GM12873 (cell line): ENCODE data around the gene OSBPL2.

Source experiments
- TF ChIP-seq, protein P1 (sequence below): IDR thresholded peaks from 2 replicates; pipeline ENCODE4 v1.5.1; 2012; ENCODE audit warnings: low read depth, mild to moderate bottlenecking, moderate library complexity, low read length, control low read depth; ENCODE audit not compliant: insufficient read depth; ENCODE audit errors: missing control alignments

The OSBPL2 gene

GRCh38 chr20:62308102-62308822 is 69.9 kb downstream of the OSBPL2 start:
- TF ChIP-seq, protein P1, sequence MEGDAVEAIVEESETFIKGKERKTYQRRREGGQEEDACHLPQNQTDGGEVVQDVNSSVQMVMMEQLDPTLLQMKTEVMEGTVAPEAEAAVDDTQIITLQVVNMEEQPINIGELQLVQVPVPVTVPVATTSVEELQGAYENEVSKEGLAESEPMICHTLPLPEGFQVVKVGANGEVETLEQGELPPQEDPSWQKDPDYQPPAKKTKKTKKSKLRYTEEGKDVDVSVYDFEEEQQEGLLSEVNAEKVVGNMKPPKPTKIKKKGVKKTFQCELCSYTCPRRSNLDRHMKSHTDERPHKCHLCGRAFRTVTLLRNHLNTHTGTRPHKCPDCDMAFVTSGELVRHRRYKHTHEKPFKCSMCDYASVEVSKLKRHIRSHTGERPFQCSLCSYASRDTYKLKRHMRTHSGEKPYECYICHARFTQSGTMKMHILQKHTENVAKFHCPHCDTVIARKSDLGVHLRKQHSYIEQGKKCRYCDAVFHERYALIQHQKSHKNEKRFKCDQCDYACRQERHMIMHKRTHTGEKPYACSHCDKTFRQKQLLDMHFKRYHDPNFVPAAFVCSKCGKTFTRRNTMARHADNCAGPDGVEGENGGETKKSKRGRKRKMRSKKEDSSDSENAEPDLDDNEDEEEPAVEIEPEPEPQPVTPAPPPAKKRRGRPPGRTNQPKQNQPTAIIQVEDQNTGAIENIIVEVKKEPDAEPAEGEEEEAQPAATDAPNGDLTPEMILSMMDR: no peak

DNA sequence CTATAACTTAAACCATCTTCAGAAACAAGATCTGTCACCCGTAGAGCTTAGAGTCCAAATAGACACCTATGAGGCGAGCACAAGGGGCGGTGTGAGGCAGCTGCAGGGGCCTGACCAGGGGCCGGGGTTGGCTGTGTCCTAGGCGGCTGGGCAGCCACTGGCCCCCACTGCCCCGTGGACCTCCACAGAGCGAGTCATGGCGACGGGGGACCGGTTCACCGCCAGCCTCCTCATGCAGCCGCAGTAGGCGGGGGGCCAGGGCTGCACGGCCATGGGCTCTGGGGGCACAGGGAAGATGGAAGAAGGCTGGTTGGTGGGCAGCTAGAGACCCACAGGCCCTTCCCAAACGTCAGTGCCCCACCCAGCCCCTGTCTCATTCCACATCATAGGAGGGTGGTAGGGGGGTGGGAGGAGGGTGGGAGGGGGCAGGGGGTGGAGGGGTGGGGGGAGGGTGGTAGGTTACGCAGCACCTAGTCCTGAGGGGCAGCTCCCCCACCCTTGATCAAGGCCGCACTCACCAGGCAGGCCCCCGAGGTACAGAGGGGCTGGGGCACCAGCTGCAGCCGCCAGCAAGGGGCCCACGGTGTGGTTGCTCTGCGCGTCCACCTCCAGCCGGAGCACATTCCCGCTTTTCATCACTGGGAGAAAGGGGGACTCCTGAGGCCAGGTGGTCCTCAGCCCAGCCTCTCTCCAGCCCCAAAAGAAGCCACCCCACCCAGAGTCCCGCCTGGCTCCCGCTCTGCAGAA is 71.0 kb downstream of the OSBPL2 start:
- TF ChIP-seq, protein P1: no peak

- TF ChIP-seq, protein P1: no peak
Observed at GRCh38 chr20:62309947-62310756, 71.8 kb downstream of the OSBPL2 start.

DNA sequence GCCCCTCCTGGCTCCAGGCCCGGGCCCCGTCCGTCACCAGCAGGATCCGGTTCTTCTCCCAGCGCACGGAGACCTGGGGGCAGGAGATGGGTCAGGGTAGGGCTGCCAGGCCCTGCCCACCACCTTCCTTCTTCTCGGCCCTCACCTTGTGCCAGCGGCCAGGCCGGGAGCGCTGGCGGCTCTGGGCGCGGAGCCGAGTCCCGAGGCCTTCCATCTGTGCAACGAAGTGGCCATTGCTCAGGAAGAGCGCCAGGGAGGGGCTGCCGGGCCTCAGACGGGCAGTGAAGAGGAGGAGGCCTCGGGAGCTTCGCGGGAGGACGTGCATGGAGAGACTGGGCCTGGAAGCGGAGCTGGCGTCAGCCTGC is 72.4 kb downstream of the OSBPL2 start:
- TF ChIP-seq, protein P1: no peak

GRCh38 chr20:62311150-62311549 is 72.8 kb downstream of the OSBPL2 start:
- TF ChIP-seq, protein P1: no peak

GRCh38 chr20:62311832-62312661 is 73.7 kb downstream of the OSBPL2 start:
- TF ChIP-seq, protein P1: no peak
